22Rv1 (cell line): ENCODE data around the gene NR1D2.

ENCODE experiments used
- ZFX ChIP-seq: fragments of 450-650 bp; IDR thresholded peaks from 2 replicates; pipeline ENCODE4 v1.6.1; 2017; ENCODE audit warnings: antibody characterized with exemption, borderline replicate concordance
- TF ChIP-seq, protein P1 (sequence below): fragments of 450-650 bp; IDR thresholded peaks from 2 replicates; pipeline ENCODE4 v1.5.1; 2017; ENCODE audit warnings: mild to moderate bottlenecking

GRCh38 chr3:23940775-23941174 lies 4.3 kb upstream of the NR1D2 start:
- TF ChIP-seq, protein P1, sequence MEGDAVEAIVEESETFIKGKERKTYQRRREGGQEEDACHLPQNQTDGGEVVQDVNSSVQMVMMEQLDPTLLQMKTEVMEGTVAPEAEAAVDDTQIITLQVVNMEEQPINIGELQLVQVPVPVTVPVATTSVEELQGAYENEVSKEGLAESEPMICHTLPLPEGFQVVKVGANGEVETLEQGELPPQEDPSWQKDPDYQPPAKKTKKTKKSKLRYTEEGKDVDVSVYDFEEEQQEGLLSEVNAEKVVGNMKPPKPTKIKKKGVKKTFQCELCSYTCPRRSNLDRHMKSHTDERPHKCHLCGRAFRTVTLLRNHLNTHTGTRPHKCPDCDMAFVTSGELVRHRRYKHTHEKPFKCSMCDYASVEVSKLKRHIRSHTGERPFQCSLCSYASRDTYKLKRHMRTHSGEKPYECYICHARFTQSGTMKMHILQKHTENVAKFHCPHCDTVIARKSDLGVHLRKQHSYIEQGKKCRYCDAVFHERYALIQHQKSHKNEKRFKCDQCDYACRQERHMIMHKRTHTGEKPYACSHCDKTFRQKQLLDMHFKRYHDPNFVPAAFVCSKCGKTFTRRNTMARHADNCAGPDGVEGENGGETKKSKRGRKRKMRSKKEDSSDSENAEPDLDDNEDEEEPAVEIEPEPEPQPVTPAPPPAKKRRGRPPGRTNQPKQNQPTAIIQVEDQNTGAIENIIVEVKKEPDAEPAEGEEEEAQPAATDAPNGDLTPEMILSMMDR = no peak
- no peak for TF ChIP-seq ZFX
